H1 (cell line): ENCODE data around the gene WNT2. TPM values are rescaled to one million over a fixed set of nuclear protein-coding genes. Genes with fewer than 3 reads are reported as not detected.
A peak's percentile ranks its signal among the peaks of the same experiment; 100 is the strongest.

Experiments used
- CTCF ChIA-PET: fragments of 300-600 bp; sonication (Branson Sonifier 250); formaldehyde crosslinking; loops from one replicate; lab custom pipeline; 2021; ENCODE audit not compliant: partially characterized antibody; lab: Charles Lee
- POLR2A ChIA-PET: fragments of 300-600 bp; sonication (Branson Sonifier 250); formaldehyde crosslinking; loops from one replicate; lab custom pipeline; 2021; ENCODE audit warnings: inconsistent platforms; ENCODE audit not compliant: partially characterized antibody; lab: Charles Lee
- DNase-seq, 2 experiments: peaks; one replicate each; pipeline versions ENCODE4 v3.0.0 to v3.0.0-alpha.2; 2010 to 2022; ENCODE audit warnings: low spot score in 2 of 2, low read depth in 1 of 2, mixed read lengths in 1 of 2
- FAIRE-seq: peaks from 2 replicates; lab custom pipeline; 2011; peaks lifted over from hg19 to GRCh38; lab: Jason Lieb, UNC
- H2AFZ ChIP-seq: 2 replicates; pipeline ENCODE4 v1.8.1; 2012; ENCODE audit warnings: low read length, inconsistent platforms
- H2AK5ac ChIP-seq: 2 replicates; pipeline ENCODE4 v1.6.1; 2013; ENCODE audit warnings: low read depth, low read length
- H2BK120ac ChIP-seq: replicated peaks from 2 replicates; pipeline ENCODE3; 2013; ENCODE audit warnings: low read depth, low read length, inconsistent platforms
- H2BK12ac ChIP-seq: 2 replicates; pipeline ENCODE4 v1.6.1; 2013; ENCODE audit warnings: low read depth, low read length
- H2BK15ac ChIP-seq: 2 replicates; pipeline ENCODE4 v1.6.1; 2013; ENCODE audit warnings: low read length
- H2BK20ac ChIP-seq: 2 replicates; pipeline ENCODE4 v1.6.1; 2013; ENCODE audit warnings: low read length
- H2BK5ac ChIP-seq: 2 replicates; pipeline ENCODE4 v1.6.1; 2013; ENCODE audit warnings: low read depth, low read length
- H3K14ac ChIP-seq: 2 replicates; pipeline ENCODE4 v1.6.1; 2013; ENCODE audit warnings: inconsistent platforms; ENCODE audit not compliant: insufficient read length
- H3K18ac ChIP-seq: 2 replicates; pipeline ENCODE4 v1.6.1; 2013; ENCODE audit warnings: low read length; ENCODE audit errors: extremely low read depth
- H3K23ac ChIP-seq: 2 replicates; pipeline ENCODE4 v1.6.1; 2013; ENCODE audit warnings: inconsistent platforms; ENCODE audit not compliant: insufficient read length
- H3K23me2 ChIP-seq: 2 replicates; pipeline ENCODE4 v1.6.1; 2013; ENCODE audit warnings: low read depth, low read length
- H3K27ac ChIP-seq: 2 replicates; pipeline ENCODE4 v1.6.1; 2011; ENCODE audit warnings: low read depth, low read length, inconsistent platforms
- H3K27me3 ChIP-seq, 4 experiments: replicated peaks in 1 of 4; 1 replicate in 1 of 4; 2 replicates in 3 of 4; pipeline versions ENCODE4 v1.6.1 to v1.8.1; 2011 to 2013; ENCODE audit warnings: low read length in 3 of 4, mild to moderate bottlenecking in 3 of 4, inconsistent platforms in 2 of 4, mixed read lengths in 2 of 4, moderate library complexity in 1 of 4; ENCODE audit not compliant: control insufficient read depth in 3 of 4, insufficient read depth in 3 of 4; ENCODE audit errors: extremely low read depth in 1 of 4
- H3K36me3 ChIP-seq, 4 experiments: 2 replicates each; pipeline versions ENCODE4 v1.6.1 to v1.8.1; 2011 to 2013; ENCODE audit warnings: mild to moderate bottlenecking in 4 of 4, low read length in 3 of 4, moderate library complexity in 2 of 4, control low read depth in 1 of 4, inconsistent platforms in 1 of 4; ENCODE audit not compliant: insufficient read depth in 4 of 4, control insufficient read depth in 2 of 4
- H3K4ac ChIP-seq: replicated peaks from 2 replicates; pipeline ENCODE3; 2013; ENCODE audit warnings: low read length, low read depth, mixed read lengths, inconsistent platforms; ENCODE audit not compliant: insufficient read length
- H3K4me1 ChIP-seq, 4 experiments: replicated peaks in 1 of 4; 1 replicate in 1 of 4; 2 replicates in 3 of 4; pipeline versions ENCODE4 v1.6.1 to v1.8.1; 2011 to 2013; ENCODE audit warnings: low read length in 3 of 4, inconsistent platforms in 2 of 4, mixed read lengths in 1 of 4; ENCODE audit not compliant: insufficient read depth in 4 of 4, control insufficient read depth in 3 of 4
- H3K4me2 ChIP-seq, 2 experiments: 2 replicates each; pipeline versions ENCODE4 v1.6.1 to v1.8.1; 2011 to 2013; ENCODE audit warnings: low read depth in 2 of 2, low read length in 2 of 2, control low read depth in 1 of 2, inconsistent platforms in 1 of 2, mild to moderate bottlenecking in 1 of 2; ENCODE audit not compliant: insufficient read depth in 1 of 2
- H3K4me3 ChIP-seq, 4 experiments: fragments of 200-600, 300-600 bp in 1 of 4; sonication (generic), shearing (Covaris generic), sonication (Bioruptor Twin) in 1 of 4; 2 replicates each; pipeline versions ENCODE4 v1.5.1 to v1.8.1; 2011 to 2016; ENCODE audit warnings: low read length in 4 of 4, low read depth in 3 of 4, control low read depth in 2 of 4, inconsistent platforms in 2 of 4, mild to moderate bottlenecking in 2 of 4, mixed read lengths in 1 of 4, moderate library complexity in 1 of 4; ENCODE audit not compliant: insufficient read depth in 2 of 4; ENCODE audit errors: extremely low read depth in 1 of 4
- H3K56ac ChIP-seq: replicated peaks from 2 replicates; pipeline ENCODE3; 2013; ENCODE audit warnings: low read depth, mild to moderate bottlenecking, mixed read lengths, low read length, inconsistent platforms; ENCODE audit not compliant: insufficient read length
- H3K79me1 ChIP-seq: 2 replicates; pipeline ENCODE4 v1.6.1; 2013; ENCODE audit warnings: low read depth, low read length, control low read depth
- H3K79me2 ChIP-seq, 2 experiments: 2 replicates each; pipeline versions ENCODE4 v1.6.1 to v1.8.1; 2012 to 2013; ENCODE audit warnings: low read length in 2 of 2, mild to moderate bottlenecking in 2 of 2, inconsistent platforms in 1 of 2; ENCODE audit not compliant: insufficient read depth in 2 of 2, control insufficient read depth in 1 of 2
- H3K9ac ChIP-seq, 4 experiments: replicated peaks in 1 of 4; 1 replicate in 1 of 4; 2 replicates in 3 of 4; pipeline versions ENCODE4 v1.6.1 to v1.8.1; 2011 to 2013; ENCODE audit warnings: low read depth in 3 of 4, low read length in 3 of 4, control low read depth in 2 of 4, mild to moderate bottlenecking in 2 of 4, moderate library complexity in 2 of 4, inconsistent platforms in 1 of 4; ENCODE audit errors: extremely low read depth in 1 of 4
- H3K9me3 ChIP-seq, 2 experiments: 2 replicates each; pipeline versions ENCODE4 v1.6.1 to v1.8.1; 2012 to 2013; ENCODE audit warnings: mild to moderate bottlenecking in 2 of 2, moderate library complexity in 2 of 2, control low read depth in 1 of 2, inconsistent platforms in 1 of 2, low read depth in 1 of 2, low read length in 1 of 2, mixed read lengths in 1 of 2; ENCODE audit not compliant: insufficient read depth in 2 of 2
- H4K20me1 ChIP-seq, 2 experiments: replicated peaks in 1 of 2; 2 replicates each; pipeline versions ENCODE3 to v1.8.1; 2011 to 2013; ENCODE audit warnings: inconsistent platforms in 2 of 2, low read length in 2 of 2, mild to moderate bottlenecking in 1 of 2; ENCODE audit not compliant: insufficient read depth in 2 of 2, control insufficient read depth in 1 of 2
- H4K5ac ChIP-seq: 2 replicates; pipeline ENCODE4 v1.6.1; 2013; ENCODE audit warnings: low read length, low read depth, mixed read lengths, inconsistent platforms; ENCODE audit not compliant: insufficient read length
- H4K8ac ChIP-seq: 2 replicates; pipeline ENCODE4 v1.8.0; 2013; ENCODE audit warnings: mild to moderate bottlenecking, moderate library complexity, low read length, inconsistent platforms; ENCODE audit not compliant: insufficient read depth; ENCODE audit errors: extremely low read depth
- H4K91ac ChIP-seq: replicated peaks from 2 replicates; pipeline ENCODE3; 2013; ENCODE audit warnings: low read length, mixed read lengths, inconsistent platforms; ENCODE audit not compliant: insufficient read length
- SRF ChIP-seq: IDR thresholded peaks from 2 replicates; pipeline ENCODE4 v1.6.1; 2011; ENCODE audit warnings: mild to moderate bottlenecking, low read depth, low read length, moderate library complexity
- SUZ12 ChIP-seq: fragments of 200-600 bp; sonication (generic); IDR thresholded peaks from 2 replicates; pipeline ENCODE4 v1.6.1; 2012; ENCODE audit warnings: mild to moderate bottlenecking, inconsistent platforms, low read length, moderate library complexity, mixed read lengths
- WGBS, 2 experiments: shearing (Covaris generic) in 1 of 2; methylation state at CpG; one replicate each; pipeline versions ENCODE4 v1.1.6 to v1.1.7; 2013 to 2015; ENCODE audit warnings: low lambda C conversion rate in 2 of 2, mixed read lengths in 2 of 2, inconsistent platforms in 1 of 2, low coverage in 1 of 2, missing lambda C conversion rate in 1 of 2; ENCODE audit not compliant: insufficient replicate concordance in 2 of 2, insufficient coverage in 1 of 2, insufficient read length in 1 of 2; ENCODE audit errors: extremely low coverage in 1 of 2, missing lambda C conversion rate in 1 of 2; 5-methylcytosine and 5-hydroxymethylcytosine counted together
- polyA plus RNA-seq, 7 experiments: library from polyadenylated mRNA; depleted of rRNA in 3 of 7; stranded (reverse) in 5 of 7; unstranded in 2 of 7; fragments of >200 nt in 5 of 7; fragments of 200-250 nt in 2 of 7; gene quantifications; 1 replicate in 5 of 7; 2 replicates in 1 of 7; 4 replicates in 1 of 7; pipeline versions ENCODE4 v1.2.1 to v1.2.3, GENCODE V29; 2011 to 2013; ENCODE audit warnings: missing spikeins in 2 of 7, mixed read lengths in 2 of 7
- total RNA-seq: library from RNA; stranded (reverse); fragmentation: NEBNext Ultra II Directional; extraction: Animal tissue kit (Norgen Biotek cat#: 25700); gene quantifications from 2 replicates; pipeline ENCODE4 v1.2.1, GENCODE V29; 2021
- TF ChIP-seq, protein P1 (sequence below): IDR thresholded peaks from 2 replicates; pipeline ENCODE4 v1.6.1; 2012; ENCODE audit warnings: inconsistent platforms

Gene WNT2
- total and polyA plus RNA-seq, 2 of the 8 experiments (the other 6 are each of a cell fraction or from before 2014, with no cell fraction given): not detected

DNA sequence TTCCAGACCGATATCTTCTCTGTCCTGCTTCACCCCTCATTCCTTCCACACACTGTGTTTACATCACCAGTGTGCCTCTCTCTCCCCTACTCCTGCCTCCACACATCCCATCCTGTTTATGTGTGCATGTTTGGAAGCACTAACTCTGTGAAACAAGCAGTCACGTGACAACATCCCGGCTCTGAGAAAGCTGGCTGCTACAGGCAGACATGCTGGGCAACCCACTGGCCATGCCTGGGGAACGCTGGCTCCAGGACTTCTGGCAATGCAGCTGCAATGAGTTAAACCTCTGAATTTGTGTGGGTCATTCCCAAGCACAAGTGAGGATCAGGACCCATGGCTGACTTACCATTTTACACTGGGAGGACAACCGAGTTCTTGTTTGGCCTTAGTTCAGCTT, 74.0 kb downstream of the WNT2 start:
- FAIRE-seq: no peak
- CTCF ChIA-PET: interaction anchor here (1.1 kb wide), 1 partner anchor 36 kb away, joined by 3 read pairs; no protein-coding TSS in a partner anchor
- Histone ChIP-seq H2BK20ac (no peak overlapping the region), H3K14ac (no peak overlapping the region), H3K4ac (no peak overlapping the region), H3K27ac (no peak overlapping the region), H3K18ac (no peak overlapping the region), H3K36me3 (no peaks in the 10 kb centered on the region), H2AFZ (0 out of 2 replicates have a peak overlapping the region, but pooled peaks have one; percentile 52), H3K4me2 (no peak overlapping the region), H2BK12ac (no peak overlapping the region), H3K79me1 (no peaks in the 10 kb centered on the region), H3K4me1 (no peaks in the 10 kb centered on the region), H3K9ac (no peak overlapping the region), H4K20me1 (no peaks in the 10 kb centered on the region), H4K91ac (no peak overlapping the region), H3K23me2 (no peaks in the 10 kb centered on the region), H3K27me3 (no peaks in the 10 kb centered on the region; a peak in 1 of 7 replicates), H2AK5ac (no peak overlapping the region), H3K9me3 (peaks cover 2 to 9% of the 10 kb centered on the region in 2 experiments; a peak in 1 of 4 replicates), H2BK15ac (0 out of 2 replicates have a peak overlapping the region, but pooled peaks have one; percentile 29), H2BK5ac (0 out of 2 replicates have a peak overlapping the region, but pooled peaks have one; percentile 16), H3K79me2 (no peaks in the 10 kb centered on the region), H4K8ac (0 out of 2 replicates have a peak overlapping the region, but pooled peaks have one; percentile 41), H4K5ac (no peak overlapping the region), H3K23ac (no peak overlapping the region), H2BK120ac (no peak overlapping the region), H3K4me3 (no peak overlapping the region), H3K56ac (no peak overlapping the region)
- WGBS, 2 experiments: 87% methylated on average over 5 of the region's 5 CpGs; no CpG with 5 or more reads in 1 of the 2 experiments
- DNase-seq: no peak
- POLR2A ChIA-PET: no interaction called here
- TF ChIP-seq, protein P1, sequence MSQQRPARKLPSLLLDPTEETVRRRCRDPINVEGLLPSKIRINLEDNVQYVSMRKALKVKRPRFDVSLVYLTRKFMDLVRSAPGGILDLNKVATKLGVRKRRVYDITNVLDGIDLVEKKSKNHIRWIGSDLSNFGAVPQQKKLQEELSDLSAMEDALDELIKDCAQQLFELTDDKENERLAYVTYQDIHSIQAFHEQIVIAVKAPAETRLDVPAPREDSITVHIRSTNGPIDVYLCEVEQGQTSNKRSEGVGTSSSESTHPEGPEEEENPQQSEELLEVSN: no peak
- TF ChIP-seq SUZ12 (no peak), SRF (no peak)
